ENCODE data around the gene CCN5. TPM values are rescaled to one million over a fixed set of nuclear protein-coding genes. Genes with fewer than 3 reads are reported as not detected.
A peak's percentile ranks its signal among the peaks of the same experiment; 100 is the strongest.

The CCN5 gene
- total and polyA plus RNA-seq, 2 of the 13 experiments (the other 11 are each of a cell fraction or from before 2014, with no cell fraction given), result 0.12 TPM; not detected in 1

DNA sequence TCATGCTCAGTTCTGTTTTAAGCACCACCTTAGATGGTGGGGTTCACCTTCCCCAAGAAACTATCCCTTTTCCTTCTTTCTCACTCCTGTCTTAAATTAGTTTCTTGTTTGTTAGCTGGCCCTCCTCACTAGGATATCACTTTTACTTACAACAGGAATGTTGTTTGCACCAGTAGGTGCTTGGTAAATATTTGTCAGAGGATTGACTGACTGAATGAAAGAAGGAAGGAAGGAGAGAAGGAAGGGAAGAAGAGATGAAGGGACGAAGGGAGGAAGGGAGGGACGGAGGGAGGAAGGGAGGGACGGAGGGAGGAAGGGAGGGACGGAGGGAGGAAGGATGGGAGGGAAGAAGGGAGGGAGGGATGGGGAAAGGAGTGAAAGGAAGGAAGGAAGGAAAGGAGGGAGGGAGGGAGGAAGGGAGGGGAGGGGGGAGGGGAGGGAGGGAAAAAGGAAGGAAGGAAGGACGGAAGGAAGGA lies 30.0 kb downstream of the CCN5 start:
- ChIA-PET CTCF (ENCODE audit: low intra/inter-chr PET ratio, low total read pairs) (no interaction called here), POLR2A (no interaction called here)
- 0 out of 2 replicates have a peak, but pooled peaks cover 3% of the 10 kb centered on the region for H4K20me1 ChIP-seq (ENCODE audit: insufficient read depth, low read length)
- FAIRE-seq (no peak), ATAC-seq (no peak), DNase-seq (ENCODE audit: low spot score) (no peak)
- H3K27me3 ChIP-seq (ENCODE audit: control insufficient read depth in 1 of 2, insufficient read depth in 2 of 2, low read length in 2 of 2), result peaks cover 21 to 76% of the 10 kb centered on the region in 2 experiments
- no peak overlapping the region for H3K27ac ChIP-seq (ENCODE audit: extremely low read length, insufficient read depth, low read length)
- H3K9ac ChIP-seq (ENCODE audit: insufficient read depth, low read depth, low read length), result no peak overlapping the region
- no peaks in the 10 kb centered on the region for H3K79me2 ChIP-seq (ENCODE audit: insufficient read depth, low read length)
- H3K4me3 ChIP-seq (replicated peaks in 1 of 3; ENCODE audit: insufficient read depth in 1 of 3, low read depth in 2 of 3, low read length in 3 of 3), result peak overlapping the region in 1 of 3 experiments; percentile 62; a peak in 1 of 6 replicates
- intact Hi-C loops (cut with micrococcal nuclease; ENCODE audit: unreplicated experiment) (no loop called here), in situ Hi-C loops (cut with HindIII; ENCODE audit: extremely low pct_ligation_motif_present, low pct_unique_long_range_greater_than_20kb) (no loop called here)
- H3K9me3 ChIP-seq (ENCODE audit: low read length), result no peaks in the 10 kb centered on the region
- H2AFZ ChIP-seq (ENCODE audit: low read length), result no peak overlapping the region
- TF ChIP-seq PCBP1 (IDR thresholded peaks at IDR 0.05; ENCODE audit: borderline replicate concordance, low read depth, low read length), result 0 out of 2 replicates have a peak, but pooled peaks have one; percentile 26
- TF ChIP-seq ZBTB21 (CRISPR knock-in tag; IDR thresholded peaks at IDR 0.05), result no peak
- H3K4me1 ChIP-seq (ENCODE audit: insufficient read depth, low read length), result peaks cover 9% of the 10 kb centered on the region
- BruUV-seq (replicated peaks), result no TSS peak
- no peaks in the 10 kb centered on the region for H3K36me3 ChIP-seq (replicated peaks in 1 of 2; ENCODE audit: control insufficient read depth in 1 of 2, insufficient read depth in 2 of 2, low read length in 2 of 2)
- no peak overlapping the region for H3K4me2 ChIP-seq (ENCODE audit: low read depth, low read length)
- 57% methylated on average over 5 of the region's 5 CpGs for WGBS (ENCODE audit: low lambda C conversion rate)

DNA sequence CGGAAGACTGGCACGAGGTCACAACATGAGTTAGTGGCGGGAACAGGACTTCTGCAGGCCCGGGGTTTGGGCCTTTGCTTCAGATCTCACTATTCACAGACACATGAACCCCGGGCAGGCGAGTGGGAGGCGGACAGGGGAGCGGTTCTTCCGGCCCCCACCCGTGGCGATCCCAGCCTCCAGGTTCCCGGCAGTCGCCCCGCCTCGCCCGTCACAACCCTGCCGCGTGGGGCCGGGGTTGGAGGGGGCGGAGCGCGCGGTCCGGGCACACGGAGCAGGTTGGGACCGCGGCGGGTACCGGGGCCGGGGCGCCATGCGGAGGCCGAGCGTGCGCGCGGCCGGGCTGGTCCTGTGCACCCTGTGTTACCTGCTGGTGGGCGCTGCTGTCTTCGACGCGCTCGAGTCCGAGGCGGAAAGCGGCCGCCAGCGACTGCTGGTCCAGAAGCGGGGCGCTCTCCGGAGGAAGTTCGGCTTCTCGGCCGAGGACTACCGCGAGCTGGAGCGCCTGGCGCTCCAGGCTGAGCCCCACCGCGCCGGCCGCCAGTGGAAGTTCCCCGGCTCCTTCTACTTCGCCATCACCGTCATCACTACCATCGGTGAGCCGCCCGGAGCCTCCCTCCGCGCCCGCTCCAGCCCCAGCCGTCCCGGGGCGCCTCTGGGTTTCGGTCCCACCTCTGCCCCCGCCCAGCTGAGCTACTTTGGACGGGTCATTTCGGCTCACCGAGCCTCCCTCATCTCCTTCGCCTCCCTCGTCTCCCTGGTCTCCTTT lies 30.6 kb downstream of the CCN5 start, which contains the start of gene KCNK15:
TSS of gene KCNK15 (plus strand) at position 268 of the 769 bp plus-strand sequence. CDS start at position 314, 46 bp downstream.
- no TSS peak for BruUV-seq (replicated peaks)
- TF ChIP-seq ARNT2 (CRISPR knock-in tag; IDR thresholded peaks at IDR 0.05; ENCODE audit: low read depth), result 0 out of 2 replicates have a peak, but pooled peaks have one; percentile 27
- no peak for TF ChIP-seq ZNF644 (CRISPR knock-in tag; IDR thresholded peaks at IDR 0.05; ENCODE audit: low read depth)
- TF ChIP-seq SP2 (CRISPR knock-in tag; IDR thresholded peaks at IDR 0.05), result peak; percentile 21; the same call in 1 of the 2 replicates
- TF ChIP-seq ZFP41 (CRISPR knock-in tag; IDR thresholded peaks at IDR 0.05; ENCODE audit: borderline replicate concordance), result no peak
- TF ChIP-seq MAFG (CRISPR knock-in tag; IDR thresholded peaks at IDR 0.05), result no peak
- TF ChIP-seq, protein P1, sequence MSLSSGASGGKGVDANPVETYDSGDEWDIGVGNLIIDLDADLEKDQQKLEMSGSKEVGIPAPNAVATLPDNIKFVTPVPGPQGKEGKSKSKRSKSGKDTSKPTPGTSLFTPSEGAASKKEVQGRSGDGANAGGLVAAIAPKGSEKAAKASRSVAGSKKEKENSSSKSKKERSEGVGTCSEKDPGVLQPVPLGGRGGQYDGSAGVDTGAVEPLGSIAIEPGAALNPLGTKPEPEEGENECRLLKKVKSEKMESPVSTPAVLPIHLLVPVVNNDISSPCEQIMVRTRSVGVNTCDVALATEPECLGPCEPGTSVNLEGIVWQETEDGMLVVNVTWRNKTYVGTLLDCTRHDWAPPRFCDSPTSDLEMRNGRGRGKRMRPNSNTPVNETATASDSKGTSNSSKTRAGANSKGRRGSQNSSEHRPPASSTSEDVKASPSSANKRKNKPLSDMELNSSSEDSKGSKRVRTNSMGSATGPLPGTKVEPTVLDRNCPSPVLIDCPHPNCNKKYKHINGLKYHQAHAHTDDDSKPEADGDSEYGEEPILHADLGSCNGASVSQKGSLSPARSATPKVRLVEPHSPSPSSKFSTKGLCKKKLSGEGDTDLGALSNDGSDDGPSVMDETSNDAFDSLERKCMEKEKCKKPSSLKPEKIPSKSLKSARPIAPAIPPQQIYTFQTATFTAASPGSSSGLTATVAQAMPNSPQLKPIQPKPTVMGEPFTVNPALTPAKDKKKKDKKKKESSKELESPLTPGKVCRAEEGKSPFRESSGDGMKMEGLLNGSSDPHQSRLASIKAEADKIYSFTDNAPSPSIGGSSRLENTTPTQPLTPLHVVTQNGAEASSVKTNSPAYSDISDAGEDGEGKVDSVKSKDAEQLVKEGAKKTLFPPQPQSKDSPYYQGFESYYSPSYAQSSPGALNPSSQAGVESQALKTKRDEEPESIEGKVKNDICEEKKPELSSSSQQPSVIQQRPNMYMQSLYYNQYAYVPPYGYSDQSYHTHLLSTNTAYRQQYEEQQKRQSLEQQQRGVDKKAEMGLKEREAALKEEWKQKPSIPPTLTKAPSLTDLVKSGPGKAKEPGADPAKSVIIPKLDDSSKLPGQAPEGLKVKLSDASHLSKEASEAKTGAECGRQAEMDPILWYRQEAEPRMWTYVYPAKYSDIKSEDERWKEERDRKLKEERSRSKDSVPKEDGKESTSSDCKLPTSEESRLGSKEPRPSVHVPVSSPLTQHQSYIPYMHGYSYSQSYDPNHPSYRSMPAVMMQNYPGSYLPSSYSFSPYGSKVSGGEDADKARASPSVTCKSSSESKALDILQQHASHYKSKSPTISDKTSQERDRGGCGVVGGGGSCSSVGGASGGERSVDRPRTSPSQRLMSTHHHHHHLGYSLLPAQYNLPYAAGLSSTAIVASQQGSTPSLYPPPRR (CRISPR knock-in tag; IDR thresholded peaks at IDR 0.05; ENCODE audit: borderline replicate concordance), result no peak
- TF ChIP-seq ZNF777 (CRISPR knock-in tag; IDR thresholded peaks at IDR 0.05), result peak; percentile 77
- peak; percentile 47; the same call in 1 of the 2 replicates for TF ChIP-seq ZNF607 (CRISPR knock-in tag; IDR thresholded peaks at IDR 0.05; ENCODE audit: borderline replicate concordance)
- no peak for TF ChIP-seq NAIF1 (CRISPR knock-in tag; IDR thresholded peaks at IDR 0.05; ENCODE audit: borderline replicate concordance)
- peak; percentile 6; the same call in 1 of the 2 replicates for TF ChIP-seq ZBTB38 (CRISPR knock-in tag; IDR thresholded peaks at IDR 0.05)

More for the DNA sequence above, 30.6 kb downstream of the CCN5 start, which contains the start of gene KCNK15:
- 0 out of 2 replicates have a peak, but pooled peaks cover 3% of the 10 kb centered on the region for H4K20me1 ChIP-seq (ENCODE audit: insufficient read depth, low read length)
- no peaks in the 10 kb centered on the region for H3K9me3 ChIP-seq (ENCODE audit: low read length)
- no peak within 1 kb of the TSS for H3K9ac ChIP-seq (ENCODE audit: insufficient read depth, low read depth, low read length)
- H3K4me1 ChIP-seq (ENCODE audit: insufficient read depth, low read length), result peaks cover 10% of the 10 kb centered on the region
- peak; percentile 49 for ATAC-seq
- FAIRE-seq, result no peak
- intact Hi-C loops (cut with micrococcal nuclease; ENCODE audit: unreplicated experiment), result no loop called here
- in situ Hi-C loops (cut with HindIII; ENCODE audit: extremely low pct_ligation_motif_present, low pct_unique_long_range_greater_than_20kb), result no loop called here
- ChIA-PET CTCF (ENCODE audit: low intra/inter-chr PET ratio, low total read pairs) (interaction anchor here (3.9 kb wide), 1 partner anchor 122 kb away, joined by 41 read pairs; no protein-coding TSS in a partner anchor), POLR2A (no interaction called here)
- H3K27me3 ChIP-seq (ENCODE audit: control insufficient read depth in 1 of 2, insufficient read depth in 2 of 2, low read length in 2 of 2), result peaks cover 24 to 81% of the 10 kb centered on the region in 2 experiments
- H3K36me3 ChIP-seq (replicated peaks in 1 of 2; ENCODE audit: control insufficient read depth in 1 of 2, insufficient read depth in 2 of 2, low read length in 2 of 2), result no peaks in the 10 kb centered on the region
- DNase-seq (ENCODE audit: low spot score), result no peak
- 12% methylated on average over 40 of the region's 81 CpGs for WGBS (ENCODE audit: low lambda C conversion rate)
- H3K4me3 ChIP-seq (replicated peaks in 1 of 3; ENCODE audit: insufficient read depth in 1 of 3, low read depth in 2 of 3, low read length in 3 of 3), result peak within 1 kb of the TSS; percentile 18 to 62 (median 37); a peak in 4 of 6 replicates
- H3K79me2 ChIP-seq (ENCODE audit: insufficient read depth, low read length), result no peaks in the 10 kb centered on the region
- H3K4me2 ChIP-seq (ENCODE audit: low read depth, low read length), result peak within 1 kb of the TSS; percentile 69
- no peak within 1 kb of the TSS for H2AFZ ChIP-seq (ENCODE audit: low read length)
- H3K27ac ChIP-seq (ENCODE audit: extremely low read length, insufficient read depth, low read length), result no peak within 1 kb of the TSS
